Fibroblast of villous mesenchyme (primary cell): ENCODE measurements around the gene PSMD14. TPM values are rescaled to one million over a fixed set of nuclear protein-coding genes. Genes with fewer than 3 reads are reported as not detected.

Experiments used
- DNase-seq: peaks from one replicate; pipeline ENCODE4 v3.0.0-alpha.2; 2010; ENCODE audit warnings: low read depth
- H3K4me3 ChIP-seq: 2 replicates; pipeline ENCODE4 v1.5.1; 2011; ENCODE audit warnings: low read depth, mild to moderate bottlenecking, low read length
- CTCF ChIP-seq: IDR thresholded peaks from 2 replicates; pipeline ENCODE4 v1.5.1; 2012; ENCODE audit warnings: low read depth, mild to moderate bottlenecking, low read length; ENCODE audit not compliant: insufficient read depth
- total RNA-seq: library from RNA; depleted of rRNA; stranded (reverse); fragments of >200 nt; gene quantifications from 2 replicates; pipeline ENCODE4 v1.2.3, GENCODE V29; 2012

PSMD14 gene
- total RNA-seq, 1 donor, result 121 TPM

DNA sequence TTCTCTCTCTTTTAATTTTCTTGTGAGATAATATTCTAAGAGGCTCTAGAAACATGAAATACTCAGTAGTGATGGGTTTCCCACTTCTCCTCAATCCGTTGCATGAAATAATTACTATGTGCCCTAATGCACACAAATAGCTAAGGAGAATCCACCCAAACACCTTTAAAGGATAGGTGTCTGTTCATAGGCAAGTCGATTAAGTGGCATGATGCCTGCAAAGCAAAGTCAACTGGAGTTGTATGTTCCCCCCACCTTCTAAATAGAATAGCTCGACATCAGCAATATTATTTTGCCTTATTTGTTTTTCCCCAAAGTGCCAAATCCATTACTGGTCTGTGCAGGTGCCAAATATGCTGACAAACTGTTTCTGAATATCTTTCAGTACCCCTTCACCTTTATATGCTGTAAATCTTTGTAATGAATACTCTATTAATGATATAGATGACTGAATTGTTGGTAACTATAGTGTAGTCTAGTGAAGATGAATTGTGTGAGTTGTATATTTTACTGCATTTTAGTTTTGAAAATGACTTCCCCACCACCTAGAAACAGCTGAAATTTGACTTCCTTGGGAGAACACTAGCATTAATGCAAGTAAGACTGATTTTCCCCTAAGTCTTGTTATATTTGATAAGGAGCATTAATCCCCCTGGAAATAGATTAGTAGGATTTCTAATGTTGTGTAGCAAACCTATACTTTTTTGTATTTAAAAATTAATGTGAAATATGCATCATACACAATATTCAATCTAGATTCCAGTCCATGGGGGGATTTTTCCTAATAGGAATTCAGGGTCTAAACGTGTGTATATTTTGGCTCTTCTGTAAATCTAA lies 116.9 kb downstream of the PSMD14 start:
- no peak for TF ChIP-seq CTCF
- no peak for DNase-seq
- H3K4me3 ChIP-seq, result no peak overlapping the region

DNA sequence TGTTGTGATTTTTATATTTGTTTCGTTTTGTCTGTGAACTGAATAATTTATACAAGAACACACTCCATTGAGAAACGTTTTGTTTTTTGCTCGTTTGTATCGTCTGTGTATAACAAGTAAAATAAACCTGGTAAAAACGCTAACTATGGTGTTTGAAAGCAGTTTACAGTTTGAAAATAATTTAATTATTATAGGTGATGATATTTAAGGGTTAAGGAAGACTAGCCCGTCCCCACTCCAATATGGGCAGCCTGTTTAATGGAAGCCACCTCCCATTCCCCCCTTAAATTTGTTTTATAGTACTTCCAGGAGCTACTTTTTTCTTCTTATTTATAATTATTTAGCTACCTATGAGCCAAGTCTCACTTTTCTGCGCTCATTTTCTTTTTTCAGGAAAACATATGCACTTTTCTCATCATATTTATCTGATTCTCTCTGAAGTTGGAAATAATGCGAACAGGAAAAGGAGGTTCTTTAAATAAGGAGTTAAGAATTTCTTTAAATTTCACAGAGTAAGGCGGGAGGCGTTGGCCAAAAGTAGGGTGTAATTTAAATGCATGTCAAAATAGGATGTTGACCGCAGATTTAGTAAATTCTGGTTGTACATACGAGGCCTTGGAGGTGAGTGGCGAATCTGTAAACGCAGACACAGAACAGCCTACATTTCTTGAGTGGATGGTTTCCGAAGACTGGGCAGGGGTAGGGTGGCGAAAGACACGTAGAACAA lies 117.7 kb downstream of the PSMD14 start:
- no peak for DNase-seq
- no peak for TF ChIP-seq CTCF
- H3K4me3 ChIP-seq, result no peak overlapping the region

DNA sequence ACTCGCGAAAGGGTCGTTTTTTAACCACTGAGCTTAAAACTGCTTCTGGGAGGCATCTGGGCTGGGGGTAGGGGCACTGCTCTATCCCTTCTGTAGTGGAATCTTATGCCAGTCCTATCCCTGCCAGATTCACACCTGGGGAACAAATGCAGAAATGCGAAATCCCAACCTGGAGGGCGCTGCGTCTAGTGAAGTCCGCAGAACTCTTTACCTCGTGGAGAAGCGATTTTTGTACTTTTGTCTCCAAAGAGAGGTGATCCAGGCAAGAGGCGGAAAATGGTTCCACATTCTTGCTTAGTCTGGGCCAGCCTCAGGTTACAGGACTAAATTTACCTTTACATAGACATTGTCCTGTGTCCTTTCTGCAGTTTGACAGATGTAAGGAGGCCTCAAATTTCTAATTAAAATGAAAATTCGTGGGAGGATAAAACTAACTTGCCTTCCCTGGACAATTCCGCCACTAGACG lies 118.3 kb downstream of the PSMD14 start:
- peak; percentile 24 for DNase-seq
- TF ChIP-seq CTCF, result peak; percentile 63
- H3K4me3 ChIP-seq, result no peak overlapping the region

GRCh38 chr2:161426922-161427663 lies 118.9 kb downstream of the PSMD14 start:
- no peak for TF ChIP-seq CTCF
- DNase-seq, result no peak
- peak overlapping the region; percentile 29 for H3K4me3 ChIP-seq

- no peak for DNase-seq
- no peak for TF ChIP-seq CTCF
- no peak overlapping the region for H3K4me3 ChIP-seq
These were observed 119.7 kb downstream of the PSMD14 start for GRCh38 chr2:161427664-161428587.

DNA sequence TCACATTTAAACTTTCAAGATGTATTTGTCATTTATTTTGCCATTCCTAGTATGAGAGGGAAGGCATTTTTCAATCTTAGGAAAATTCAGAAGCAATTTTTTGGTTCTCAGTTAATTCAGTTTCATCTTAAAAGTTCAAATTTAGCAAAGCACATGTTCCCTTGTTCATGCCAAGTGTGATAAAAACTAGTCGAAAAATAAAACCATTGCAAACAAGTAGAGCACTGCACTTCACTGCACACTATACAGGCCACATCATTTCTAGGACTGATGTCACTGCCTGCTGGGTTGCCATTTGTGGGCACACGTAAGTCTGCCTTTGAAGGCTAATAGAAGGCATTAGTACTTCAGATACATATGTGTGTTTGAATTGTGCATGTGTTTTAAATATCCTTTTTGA lies 122.2 kb downstream of the PSMD14 start:
- DNase-seq, result no peak

More for the DNA sequence above, 122.2 kb downstream of the PSMD14 start:
- TF ChIP-seq CTCF, result no peak
- H3K4me3 ChIP-seq, result no peak overlapping the region
